Upper lobe of left lung (tissue), 6 donors: ENCODE measurements around the gene CEP57. TPM values are rescaled to one million over a fixed set of nuclear protein-coding genes. Genes with fewer than 3 reads are reported as not detected.
"Not testable (repeated sequence)": the region's sequence is repeated elsewhere in the genome, so short reads cannot be mapped to it uniquely, and the experiment has no call there.

ENCODE experiments used
- ATAC-seq, 2 donors: fragments of 200-7000 bp; cut with Tn5 transposase; one replicate each; pipeline ENCODE4 v1.9.1; 2022; ENCODE audit warnings: mild to moderate bottlenecking in 2 of 2, moderate library complexity in 2 of 2; ENCODE audit not compliant: low FRiP score in 2 of 2
- DNase-seq, 2 donors: peaks; one replicate each; pipeline ENCODE4 v3.0.0-alpha.2; 2019 to 2020
- H3K27ac ChIP-seq, 4 donors: fragments of 200-600 bp; sonication (generic); one replicate each; pipeline ENCODE4 v1.5.1; 2016 to 2019
- H3K27me3 ChIP-seq, 4 donors: fragments of 200-600 bp; sonication (generic); one replicate each; pipeline ENCODE4 v1.5.1; 2017 to 2019
- H3K36me3 ChIP-seq, 4 donors: fragments of 200-600 bp; sonication (generic); one replicate each; pipeline ENCODE4 v1.5.1; 2016 to 2019
- H3K4me1 ChIP-seq, 4 donors: fragments of 200-600 bp; sonication (generic); one replicate each; pipeline ENCODE4 v1.5.1; 2018 to 2019
- H3K4me3 ChIP-seq, 4 donors: fragments of 200-600 bp; sonication (generic); one replicate each; pipeline ENCODE4 v1.5.1; 2017 to 2019; ENCODE audit warnings: mild to moderate bottlenecking in 2 of 4, moderate library complexity in 1 of 4
- H3K9me3 ChIP-seq, 4 donors: fragments of 200-600 bp; sonication (generic); one replicate each; pipeline ENCODE4 v1.5.1; 2018 to 2019
- EP300 ChIP-seq, 4 donors: sonication (generic); formaldehyde crosslinking; IDR thresholded peaks; one replicate each; pipeline ENCODE4 v1.5.1; 2017; ENCODE audit warnings: antibody characterized with exemption in 4 of 4, control low read depth in 2 of 4
- POLR2A ChIP-seq, 4 donors: fragments of 450-650 bp; IDR thresholded peaks; one replicate each; pipeline ENCODE4 v1.5.1; 2016 to 2017; ENCODE audit warnings: antibody characterized with exemption in 4 of 4, mild to moderate bottlenecking in 2 of 4
- POLR2AphosphoS5 ChIP-seq, 2 donors: sonication (generic); formaldehyde crosslinking; IDR thresholded peaks; one replicate each; pipeline ENCODE4 v1.5.1; 2017; ENCODE audit warnings: antibody characterized with exemption in 2 of 2
- WGBS, 2 donors: methylation state at CpG; one replicate each; pipeline ENCODE4 v1.1.5; 2017 to 2018; 5-methylcytosine and 5-hydroxymethylcytosine counted together
- small RNA-seq, 4 donors: library from RNA; depleted of rRNA; stranded (forward); fragments of <200 nt; gene quantifications; one replicate each; pipeline ENCODE3, GENCODE V24; 2016
- total RNA-seq, 6 donors: library from RNA; depleted of rRNA in 4 of 6; stranded (reverse); fragments of >200 nt in 4 of 6; gene quantifications; one replicate each; pipeline versions ENCODE4 v1.1.0 to v1.2.1, GENCODE V29; 2016 to 2021
- TF ChIP-seq, protein P1 (sequence below), 6 experiments: fragments of 450-650 bp in 4 of 6; fragments of 200-600 bp in 2 of 6; sonication (generic) in 2 of 6; IDR thresholded peaks; one replicate each; pipeline ENCODE4 v1.5.1; 2016 to 2019; ENCODE audit warnings: antibody characterized with exemption in 6 of 6
- donor health status: DM: no; HTN: no; CAD: no; lungs with moderate emphysema.
- donor health status: DM: no; HTN: yes; CAD: no; lungs with severe emphysema.

CEP57 gene
- total RNA-seq, 6 donors from 2014 or later = 20.7 to 71.8 (median 37.9) TPM

GRCh38 chr11:95863486-95864140 is 73.3 kb downstream of the CEP57 start:
- ATAC-seq = no peak

DNA sequence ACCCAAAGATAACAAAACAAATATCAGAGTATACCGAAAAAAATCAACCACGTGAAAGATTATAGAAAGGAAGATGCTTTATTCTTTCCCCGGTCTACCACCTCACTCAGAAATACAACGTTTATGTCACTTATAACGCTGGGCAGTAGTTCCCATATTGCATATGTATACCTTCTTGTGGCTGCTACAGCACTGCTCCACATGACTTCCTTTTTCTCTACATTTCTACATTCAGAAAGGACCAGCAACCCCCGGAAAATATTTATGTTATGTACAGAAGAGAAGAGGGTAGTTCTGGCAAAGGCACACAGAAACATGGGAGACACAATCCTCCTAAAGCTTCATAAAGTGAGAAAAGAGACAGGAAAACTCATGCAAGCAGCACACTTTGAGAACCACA is 76.8 kb downstream of the CEP57 start:
- ATAC-seq (no peak), DNase-seq (no peak)
- WGBS, 2 donors = 74 to 77% methylated on average over 6 of the region's 6 CpGs
- H3K27me3 ChIP-seq = no peaks in the 10 kb centered on the region
- H3K4me3 ChIP-seq = no peak overlapping the region
- no peaks in the 10 kb centered on the region for H3K4me1 ChIP-seq
- H3K9me3 ChIP-seq = no peaks in the 10 kb centered on the region
- peaks cover 0 to 12% (median 1%) of the 10 kb centered on the region in 4 donors for H3K36me3 ChIP-seq
- TF ChIP-seq EP300 (IDR thresholded peaks at IDR 0.05) (no peak), POLR2AphosphoS5 (IDR thresholded peaks at IDR 0.05) (no peak), POLR2A (IDR thresholded peaks at IDR 0.05) (no peak)
- TF ChIP-seq, protein P1, sequence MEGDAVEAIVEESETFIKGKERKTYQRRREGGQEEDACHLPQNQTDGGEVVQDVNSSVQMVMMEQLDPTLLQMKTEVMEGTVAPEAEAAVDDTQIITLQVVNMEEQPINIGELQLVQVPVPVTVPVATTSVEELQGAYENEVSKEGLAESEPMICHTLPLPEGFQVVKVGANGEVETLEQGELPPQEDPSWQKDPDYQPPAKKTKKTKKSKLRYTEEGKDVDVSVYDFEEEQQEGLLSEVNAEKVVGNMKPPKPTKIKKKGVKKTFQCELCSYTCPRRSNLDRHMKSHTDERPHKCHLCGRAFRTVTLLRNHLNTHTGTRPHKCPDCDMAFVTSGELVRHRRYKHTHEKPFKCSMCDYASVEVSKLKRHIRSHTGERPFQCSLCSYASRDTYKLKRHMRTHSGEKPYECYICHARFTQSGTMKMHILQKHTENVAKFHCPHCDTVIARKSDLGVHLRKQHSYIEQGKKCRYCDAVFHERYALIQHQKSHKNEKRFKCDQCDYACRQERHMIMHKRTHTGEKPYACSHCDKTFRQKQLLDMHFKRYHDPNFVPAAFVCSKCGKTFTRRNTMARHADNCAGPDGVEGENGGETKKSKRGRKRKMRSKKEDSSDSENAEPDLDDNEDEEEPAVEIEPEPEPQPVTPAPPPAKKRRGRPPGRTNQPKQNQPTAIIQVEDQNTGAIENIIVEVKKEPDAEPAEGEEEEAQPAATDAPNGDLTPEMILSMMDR (IDR thresholded peaks at IDR 0.05) = no peak
- no peak overlapping the region for H3K27ac ChIP-seq

More at GRCh38 chr11:95863486-95864140, 73.3 kb downstream of the CEP57 start:
- Histone ChIP-seq H3K27me3 (no peaks in the 10 kb centered on the region), H3K9me3 (no peaks in the 10 kb centered on the region), H3K4me1 (no peaks in the 10 kb centered on the region), H3K27ac (no peak overlapping the region), H3K4me3 (no peak overlapping the region), H3K36me3 (peaks cover 0 to 17% (median 4%) of the 10 kb centered on the region in 4 donors)
- no peak for DNase-seq
- TF ChIP-seq EP300 (IDR thresholded peaks at IDR 0.05) (no peak), POLR2AphosphoS5 (IDR thresholded peaks at IDR 0.05) (no peak), POLR2A (IDR thresholded peaks at IDR 0.05) (no peak)
- TF ChIP-seq, protein P1 (IDR thresholded peaks at IDR 0.05) = no peak
- WGBS, 2 donors = 89 to 90% methylated on average over 2 of the region's 2 CpGs

GRCh38 chr11:95870877-95871276 is 80.6 kb downstream of the CEP57 start:
- H3K4me1 ChIP-seq, H3K9me3 ChIP-seq, H3K36me3 ChIP-seq, H3K27ac ChIP-seq, H3K4me3 ChIP-seq, H3K27me3 ChIP-seq, DNase-seq, ATAC-seq: not testable (repeated sequence)
- 76 to 79% methylated on average over 3 of the region's 3 CpGs for WGBS, 2 donors

- TF ChIP-seq POLR2A (IDR thresholded peaks at IDR 0.05) = no peak
- TF ChIP-seq, protein P1 (IDR thresholded peaks at IDR 0.05) = no peak
- no peak for TF ChIP-seq EP300 (IDR thresholded peaks at IDR 0.05)
- no peak for TF ChIP-seq POLR2AphosphoS5 (IDR thresholded peaks at IDR 0.05)
- 86 to 88% methylated on average over 2 of the region's 2 CpGs for WGBS, 2 donors
- Histone ChIP-seq H3K9me3 (no peaks in the 10 kb centered on the region), H3K27me3 (no peaks in the 10 kb centered on the region), H3K36me3 (peaks cover 0 to 20% (median 0%) of the 10 kb centered on the region in 4 donors), H3K27ac (no peak overlapping the region), H3K4me3 (no peak overlapping the region), H3K4me1 (no peaks in the 10 kb centered on the region)
- ATAC-seq (peak in 1 of 2 donors; percentile 72), DNase-seq (no peak)
Measured at GRCh38 chr11:95877291-95877690, 87.0 kb downstream of the CEP57 start.

Small RNAs within 50 kb of the gene (small RNA-seq; reads per million reads assigned to genes)
- 0 to 0.11 (median 0) reads per million in 4 donors for gene RNA5SP345

Other genes starting within 250 kb of the CEP57 start
- gene FAM76B, start 716 bp upstream of the CEP57 start, total RNA-seq = 10 to 100 TPM; 16.2 to 82.8 (median 25.4) TPM
- 10 to 100 TPM in 5 of 6 donors, 1 to 10 TPM in 1; 6.3 to 32.5 (median 25.0) TPM for gene MTMR2, start 133.6 kb downstream of the CEP57 start, total RNA-seq